H9 (cell line): ENCODE data around the gene AP5M1. TPM values are rescaled to one million over a fixed set of nuclear protein-coding genes. Genes with fewer than 3 reads are reported as not detected.

Experiments used
- DNase-seq: peaks from one replicate; pipeline ENCODE4 v3.0.0-alpha.2; 2017
- H2AFZ ChIP-seq: one replicate; pipeline ENCODE4 v1.6.1; 2013; ENCODE audit warnings: mild to moderate bottlenecking, low read length, control low read depth, moderate library complexity
- H2AK5ac ChIP-seq: 2 replicates; pipeline ENCODE4 v1.6.1; 2013; ENCODE audit warnings: low read length, control low read depth, mixed read lengths; ENCODE audit not compliant: insufficient read length
- H2BK120ac ChIP-seq: one replicate; pipeline ENCODE4 v1.6.1; 2013; ENCODE audit warnings: low read depth, mild to moderate bottlenecking, low read length, control low read depth, inconsistent platforms; ENCODE audit not compliant: poor library complexity, severe bottlenecking
- H2BK12ac ChIP-seq: 2 replicates; pipeline ENCODE4 v1.6.1; 2013; ENCODE audit warnings: low read length, control low read depth, mixed read lengths, low read depth; ENCODE audit not compliant: insufficient read length
- H2BK15ac ChIP-seq: 2 replicates; pipeline ENCODE4 v1.6.1; 2013; ENCODE audit warnings: low read depth, low read length, control low read depth
- H2BK20ac ChIP-seq: one replicate; pipeline ENCODE4 v1.6.1; 2013; ENCODE audit warnings: low read depth, mild to moderate bottlenecking, low read length, control low read depth, inconsistent platforms; ENCODE audit not compliant: poor library complexity, severe bottlenecking
- H2BK5ac ChIP-seq: 2 replicates; pipeline ENCODE4 v1.6.1; 2013; ENCODE audit warnings: low read length, control low read depth, mixed read lengths; ENCODE audit not compliant: insufficient read length
- H3K14ac ChIP-seq: 2 replicates; pipeline ENCODE4 v1.6.1; 2013; ENCODE audit warnings: low read length, control low read depth; ENCODE audit not compliant: insufficient read depth
- H3K18ac ChIP-seq: 2 replicates; pipeline ENCODE4 v1.6.1; 2013; ENCODE audit warnings: low read depth, mild to moderate bottlenecking, mixed read lengths, low read length, control low read depth; ENCODE audit not compliant: insufficient read length
- H3K23ac ChIP-seq: 2 replicates; pipeline ENCODE4 v1.6.1; 2013; ENCODE audit warnings: low read length, control low read depth, mixed read lengths, low read depth; ENCODE audit not compliant: insufficient read length
- H3K23me2 ChIP-seq: 2 replicates; pipeline ENCODE4 v1.6.1; 2013; ENCODE audit warnings: low read depth, mild to moderate bottlenecking, mixed read lengths, low read length, control low read depth; ENCODE audit not compliant: insufficient read length, poor library complexity, severe bottlenecking
- H3K27ac ChIP-seq: 2 replicates; pipeline ENCODE4 v1.5.1; 2013; ENCODE audit warnings: low read length, control low read depth, mixed read lengths, low read depth; ENCODE audit not compliant: insufficient read length
- H3K27me3 ChIP-seq: 2 replicates; pipeline ENCODE4 v1.6.1; 2013; ENCODE audit warnings: low read length, control low read depth, inconsistent platforms; ENCODE audit not compliant: insufficient read depth
- H3K4ac ChIP-seq: 2 replicates; pipeline ENCODE4 v1.6.1; 2013; ENCODE audit warnings: low read depth, mild to moderate bottlenecking, control low read depth, inconsistent platforms, low read length, moderate library complexity
- H3K4me1 ChIP-seq: 2 replicates; pipeline ENCODE4 v1.6.1; 2013; ENCODE audit warnings: low read length, control low read depth, inconsistent platforms; ENCODE audit not compliant: insufficient read depth
- H3K4me2 ChIP-seq: 2 replicates; pipeline ENCODE4 v1.6.1; 2013; ENCODE audit warnings: low read length, control low read depth, mixed read lengths; ENCODE audit not compliant: insufficient read length, insufficient read depth
- H3K56ac ChIP-seq: 2 replicates; pipeline ENCODE4 v1.6.1; 2013; ENCODE audit warnings: low read depth, mild to moderate bottlenecking, mixed read lengths, low read length, control low read depth; ENCODE audit not compliant: insufficient read length
- H3K79me1 ChIP-seq: 2 replicates; pipeline ENCODE4 v1.6.1; 2013; ENCODE audit warnings: low read depth, mild to moderate bottlenecking, moderate library complexity, low read length, control low read depth, inconsistent platforms; ENCODE audit not compliant: insufficient read depth, poor library complexity, severe bottlenecking
- H3K79me2 ChIP-seq: 2 replicates; pipeline ENCODE4 v1.6.1; 2013; ENCODE audit warnings: low read length, control low read depth, inconsistent platforms; ENCODE audit not compliant: insufficient read depth
- H3K9ac ChIP-seq: 2 replicates; pipeline ENCODE4 v1.6.1; 2013; ENCODE audit warnings: low read length, control low read depth, mixed read lengths; ENCODE audit not compliant: insufficient read length; ENCODE audit errors: extremely low read depth
- H3K9me3 ChIP-seq: one replicate; pipeline ENCODE4 v1.6.1; 2013; ENCODE audit warnings: low read depth, low read length, inconsistent platforms; ENCODE audit not compliant: control insufficient read depth
- H3T11ph ChIP-seq: one replicate; pipeline ENCODE4 v1.6.1; 2013; ENCODE audit warnings: mild to moderate bottlenecking, low read length, control low read depth, inconsistent platforms
- H4K20me1 ChIP-seq: one replicate; pipeline ENCODE4 v1.6.1; 2013; ENCODE audit not compliant: control insufficient read depth, insufficient read length, insufficient read depth
- H4K5ac ChIP-seq: 2 replicates; pipeline ENCODE4 v1.6.1; 2013; ENCODE audit warnings: low read depth, mild to moderate bottlenecking, mixed read lengths, low read length, control low read depth; ENCODE audit not compliant: insufficient read length
- H4K8ac ChIP-seq: replicated peaks from 2 replicates; pipeline ENCODE4 v1.6.1; 2013; ENCODE audit warnings: low read length, control low read depth, mixed read lengths, low read depth; ENCODE audit not compliant: insufficient read length
- H4K91ac ChIP-seq: 2 replicates; pipeline ENCODE4 v1.6.1; 2013; ENCODE audit warnings: low read depth, mild to moderate bottlenecking, moderate library complexity, mixed read lengths, low read length, control low read depth; ENCODE audit not compliant: insufficient read length
- H3K27ac Mint-ChIP-seq, 3 experiments: 2 replicates in 2 of 3; 3 replicates in 1 of 3; pipeline ENCODE4 v1.8.0; 2020 to 2021; ENCODE audit warnings: mixed read lengths in 3 of 3, mild to moderate bottlenecking in 1 of 3, moderate library complexity in 1 of 3
- H3K27me3 Mint-ChIP-seq: 2 replicates; pipeline ENCODE4 v1.8.0; 2021; ENCODE audit warnings: low read depth, mild to moderate bottlenecking, moderate library complexity, mixed read lengths
- H3K36me3 Mint-ChIP-seq, 3 experiments: 2 replicates in 2 of 3; 3 replicates in 1 of 3; pipeline ENCODE4 v1.8.0; 2020 to 2021; ENCODE audit warnings: low read depth in 3 of 3, mixed read lengths in 3 of 3; ENCODE audit not compliant: insufficient read depth in 1 of 3
- H3K4me1 Mint-ChIP-seq, 2 experiments: 2 replicates each; pipeline ENCODE4 v1.8.0; 2020; ENCODE audit warnings: mixed read lengths in 2 of 2
- H3K4me3 Mint-ChIP-seq, 2 experiments: 2 replicates in 1 of 2; 3 replicates in 1 of 2; pipeline ENCODE4 v1.8.0; 2020 to 2021; ENCODE audit warnings: mild to moderate bottlenecking in 2 of 2, mixed read lengths in 2 of 2, moderate library complexity in 1 of 2
- H3K9me3 Mint-ChIP-seq, 2 experiments: 2 replicates in 1 of 2; 3 replicates in 1 of 2; pipeline ENCODE4 v1.8.0; 2020; ENCODE audit warnings: mild to moderate bottlenecking in 2 of 2, mixed read lengths in 2 of 2, moderate library complexity in 1 of 2
- WGBS: extraction: QIAGEN DNeasy Blood & Tissue Kit; methylation state at CpG from one replicate; pipeline ENCODE4 v1.1.7; 2013; ENCODE audit warnings: missing lambda C conversion rate, low lambda C conversion rate, mixed read lengths; ENCODE audit not compliant: insufficient read length; ENCODE audit errors: extremely low coverage; 5-methylcytosine and 5-hydroxymethylcytosine counted together
- total RNA-seq: library from RNA; stranded (reverse); gene quantifications from 2 replicates; pipeline ENCODE4 v1.2.1, GENCODE V29; 2021
- TF ChIP-seq, protein P1 (sequence below): fragments of 200-600 bp; sonication (generic); conservative IDR thresholded peaks from 3 replicates; pipeline ENCODE4 v1.8.0; 2021; ENCODE audit warnings: antibody characterized with exemption, mild to moderate bottlenecking

Gene AP5M1
- total RNA-seq, 1 experiment from 2014 or later = 42.6 TPM

DNA sequence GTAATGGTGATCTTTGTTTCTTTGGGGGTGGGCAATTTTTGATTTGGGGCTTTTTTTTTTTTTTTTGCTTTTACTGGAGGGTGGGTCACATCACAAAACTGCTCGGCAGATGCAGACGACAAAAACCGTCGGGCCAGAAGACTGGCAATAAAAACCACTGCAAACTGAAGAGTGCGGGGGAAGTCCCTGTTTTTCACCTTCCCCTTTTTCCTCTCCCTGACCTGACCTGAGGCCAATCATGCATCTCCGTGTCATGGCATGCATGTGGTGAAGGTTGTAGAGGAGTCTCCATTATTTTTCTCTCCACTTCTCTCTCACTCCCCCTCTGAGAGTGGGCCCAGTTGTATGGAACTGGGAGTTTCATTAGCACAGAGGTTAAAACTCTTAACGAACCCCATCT, 57.5 kb downstream of the AP5M1 start:
- no peak overlapping the region for H2BK5ac ChIP-seq
- H2BK20ac ChIP-seq = no peak overlapping the region
- no peaks in the 10 kb centered on the region for H3K4me1 Mint-ChIP-seq
- DNase-seq = no peak
- H3K9me3 Mint-ChIP-seq = no peaks in the 10 kb centered on the region
- H3K36me3 Mint-ChIP-seq = peaks cover 0 to under 1% (median 0%) of the 10 kb centered on the region in 3 experiments; a peak in 1 of 7 replicates
- no peaks in the 10 kb centered on the region for H3K9me3 ChIP-seq
- no peaks in the 10 kb centered on the region for H3K79me2 ChIP-seq
- TF ChIP-seq, protein P1, sequence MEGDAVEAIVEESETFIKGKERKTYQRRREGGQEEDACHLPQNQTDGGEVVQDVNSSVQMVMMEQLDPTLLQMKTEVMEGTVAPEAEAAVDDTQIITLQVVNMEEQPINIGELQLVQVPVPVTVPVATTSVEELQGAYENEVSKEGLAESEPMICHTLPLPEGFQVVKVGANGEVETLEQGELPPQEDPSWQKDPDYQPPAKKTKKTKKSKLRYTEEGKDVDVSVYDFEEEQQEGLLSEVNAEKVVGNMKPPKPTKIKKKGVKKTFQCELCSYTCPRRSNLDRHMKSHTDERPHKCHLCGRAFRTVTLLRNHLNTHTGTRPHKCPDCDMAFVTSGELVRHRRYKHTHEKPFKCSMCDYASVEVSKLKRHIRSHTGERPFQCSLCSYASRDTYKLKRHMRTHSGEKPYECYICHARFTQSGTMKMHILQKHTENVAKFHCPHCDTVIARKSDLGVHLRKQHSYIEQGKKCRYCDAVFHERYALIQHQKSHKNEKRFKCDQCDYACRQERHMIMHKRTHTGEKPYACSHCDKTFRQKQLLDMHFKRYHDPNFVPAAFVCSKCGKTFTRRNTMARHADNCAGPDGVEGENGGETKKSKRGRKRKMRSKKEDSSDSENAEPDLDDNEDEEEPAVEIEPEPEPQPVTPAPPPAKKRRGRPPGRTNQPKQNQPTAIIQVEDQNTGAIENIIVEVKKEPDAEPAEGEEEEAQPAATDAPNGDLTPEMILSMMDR = no peak
- no peak overlapping the region for H3K4me2 ChIP-seq
- H3K18ac ChIP-seq = no peak overlapping the region
- no peak overlapping the region for H3K4ac ChIP-seq
- H3T11ph ChIP-seq = no peak overlapping the region
- no peak overlapping the region for H2BK15ac ChIP-seq
- H4K5ac ChIP-seq = no peak overlapping the region
- H2AK5ac ChIP-seq = no peak overlapping the region
- no peak overlapping the region for H4K91ac ChIP-seq
- H3K27me3 Mint-ChIP-seq = no peaks in the 10 kb centered on the region; the same call in 1 of the 2 replicates
- no peak overlapping the region for H3K4me3 Mint-ChIP-seq
- no CpG with 5 or more reads among the region's 7 CpGs for WGBS
- H2BK120ac ChIP-seq = no peak overlapping the region
- no peak overlapping the region for H3K9ac ChIP-seq
- H4K20me1 ChIP-seq = no peaks in the 10 kb centered on the region
- H3K14ac ChIP-seq = no peak overlapping the region
- no peaks in the 10 kb centered on the region for H3K23me2 ChIP-seq
- H2AFZ ChIP-seq = no peak overlapping the region
- H3K4me1 ChIP-seq = no peaks in the 10 kb centered on the region
- no peak overlapping the region for H3K56ac ChIP-seq
- H3K23ac ChIP-seq = no peak overlapping the region
- H3K27ac Mint-ChIP-seq = no peak overlapping the region
- no peak overlapping the region for H2BK12ac ChIP-seq
- no peak overlapping the region for H4K8ac ChIP-seq
- H3K79me1 ChIP-seq = no peaks in the 10 kb centered on the region
- no peaks in the 10 kb centered on the region for H3K27me3 ChIP-seq
- H3K27ac ChIP-seq = no peak overlapping the region
